ENCODE measurements around the gene NAV1.

DNA sequence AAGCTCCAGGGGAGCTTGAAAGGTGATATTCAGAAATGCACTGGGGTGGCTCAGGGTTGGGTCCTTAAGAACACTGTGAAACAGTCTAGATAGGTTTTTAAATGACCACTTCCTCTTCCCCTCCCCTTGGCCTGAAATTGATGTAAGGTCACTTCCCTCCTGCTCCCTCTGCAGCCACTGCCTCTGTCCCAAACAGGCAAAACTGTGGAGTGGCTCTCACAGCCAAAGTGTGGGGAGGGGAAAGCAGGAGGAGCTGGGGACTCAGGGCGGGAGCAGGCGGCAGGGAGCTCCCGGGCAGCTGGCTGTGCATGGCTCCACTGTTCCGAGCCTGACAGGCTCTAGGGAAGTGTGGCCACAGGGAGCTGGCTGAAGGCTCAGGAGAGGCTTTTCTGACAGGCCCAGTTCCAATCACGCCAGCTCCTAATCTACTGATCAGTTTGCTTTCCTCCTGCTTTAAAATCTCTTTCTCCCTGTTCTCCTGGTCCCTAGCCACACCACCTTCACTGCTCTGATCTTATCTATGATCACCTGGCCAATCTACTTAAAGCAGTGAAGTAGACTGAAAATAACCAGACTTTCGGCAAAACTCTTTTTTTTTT, 26.9 kb upstream of the NAV1 start:
- TF ChIP-seq EZH2 (optimal IDR thresholded peaks at IDR 0.05; ENCODE audit: low read depth, low read length) (no peak), EZH2phosphoT487 (IDR thresholded peaks at IDR 0.05; ENCODE audit: low read length) (no peak)
- TF ChIP-seq, protein P1, sequence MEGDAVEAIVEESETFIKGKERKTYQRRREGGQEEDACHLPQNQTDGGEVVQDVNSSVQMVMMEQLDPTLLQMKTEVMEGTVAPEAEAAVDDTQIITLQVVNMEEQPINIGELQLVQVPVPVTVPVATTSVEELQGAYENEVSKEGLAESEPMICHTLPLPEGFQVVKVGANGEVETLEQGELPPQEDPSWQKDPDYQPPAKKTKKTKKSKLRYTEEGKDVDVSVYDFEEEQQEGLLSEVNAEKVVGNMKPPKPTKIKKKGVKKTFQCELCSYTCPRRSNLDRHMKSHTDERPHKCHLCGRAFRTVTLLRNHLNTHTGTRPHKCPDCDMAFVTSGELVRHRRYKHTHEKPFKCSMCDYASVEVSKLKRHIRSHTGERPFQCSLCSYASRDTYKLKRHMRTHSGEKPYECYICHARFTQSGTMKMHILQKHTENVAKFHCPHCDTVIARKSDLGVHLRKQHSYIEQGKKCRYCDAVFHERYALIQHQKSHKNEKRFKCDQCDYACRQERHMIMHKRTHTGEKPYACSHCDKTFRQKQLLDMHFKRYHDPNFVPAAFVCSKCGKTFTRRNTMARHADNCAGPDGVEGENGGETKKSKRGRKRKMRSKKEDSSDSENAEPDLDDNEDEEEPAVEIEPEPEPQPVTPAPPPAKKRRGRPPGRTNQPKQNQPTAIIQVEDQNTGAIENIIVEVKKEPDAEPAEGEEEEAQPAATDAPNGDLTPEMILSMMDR (IDR thresholded peaks at IDR 0.05; ENCODE audit: low read length) = no peak
